CD1c-positive myeloid dendritic cell (primary cell): ENCODE measurements around the gene SRBD1.

ENCODE experiments used
- DNase-seq: peaks from one replicate; pipeline ENCODE4 v3.0.0-alpha.2; 2016; ENCODE audit errors: extremely low spot score

Gene SRBD1

GRCh38 chr2:45551862-45552261 is 59.2 kb downstream of the SRBD1 start:
- DNase-seq = no peak

- DNase-seq = peak; percentile 17
These were observed 65.1 kb downstream of the SRBD1 start for GRCh38 chr2:45545943-45546342.

DNA sequence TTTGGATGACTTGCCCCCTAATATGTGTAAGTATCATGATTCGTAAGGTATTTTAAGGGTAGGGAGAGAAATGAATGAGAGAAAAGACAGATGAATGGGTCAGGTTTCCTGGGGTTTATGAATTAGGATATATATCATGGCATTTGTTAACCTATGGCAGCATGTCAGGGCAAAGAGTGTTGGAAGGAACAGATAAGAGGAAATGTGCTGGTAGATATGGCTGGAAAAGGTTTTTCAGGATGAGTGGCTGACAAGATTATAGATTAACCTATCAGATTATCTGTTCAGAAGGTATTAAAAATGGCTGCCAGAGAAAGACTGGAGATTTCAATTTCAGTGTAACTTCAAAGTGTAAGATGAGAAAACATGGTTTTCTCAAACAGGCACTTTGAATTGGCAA is 67.8 kb downstream of the SRBD1 start:
- DNase-seq = no peak

DNA sequence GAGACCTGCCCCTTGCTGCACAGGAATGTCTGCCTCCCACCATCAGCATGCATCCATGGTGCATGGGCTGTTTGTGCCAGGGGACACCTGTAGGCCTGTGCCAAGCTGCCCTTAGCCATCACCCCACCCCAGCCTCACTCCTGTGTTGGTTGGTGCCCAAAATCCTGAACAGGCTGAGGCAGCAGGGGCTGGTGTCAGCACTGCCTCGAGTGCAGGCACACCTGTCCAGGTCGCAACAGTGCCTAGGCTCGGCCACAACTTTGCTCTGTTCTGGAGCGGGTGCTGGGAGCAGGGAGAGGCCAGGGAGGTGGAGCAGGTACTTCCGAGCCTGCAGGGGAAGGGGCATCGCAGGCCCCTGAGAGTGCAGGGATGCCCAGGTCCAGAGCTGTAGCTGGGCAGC is 69.1 kb downstream of the SRBD1 start:
- no peak for DNase-seq

GRCh38 chr2:45541450-45541849 is 69.6 kb downstream of the SRBD1 start:
- no peak for DNase-seq

- DNase-seq = no peak
These were observed 70.1 kb downstream of the SRBD1 start for GRCh38 chr2:45540942-45541341.

- DNase-seq = no peak
These were observed 77.3 kb downstream of the SRBD1 start for GRCh38 chr2:45533771-45534170.

DNA sequence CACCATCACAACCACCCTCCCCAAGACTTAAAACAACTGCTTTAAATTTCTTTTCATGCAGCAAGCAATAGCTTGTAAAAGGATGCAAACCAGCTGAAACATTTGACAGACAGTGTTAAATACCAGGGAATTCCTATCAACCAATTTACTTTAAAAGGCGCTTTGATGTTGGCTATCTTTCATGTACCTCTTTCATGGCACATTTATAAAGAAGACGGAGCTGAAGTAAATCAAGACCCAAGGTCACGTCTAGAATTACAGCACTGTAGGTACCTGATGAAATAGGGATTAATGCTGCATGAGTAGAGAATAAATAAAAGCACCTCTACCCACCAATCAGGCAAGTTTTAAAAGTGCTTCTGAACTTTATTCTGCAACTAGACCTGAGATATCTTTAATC is 78.9 kb downstream of the SRBD1 start:
- DNase-seq = no peak

DNA sequence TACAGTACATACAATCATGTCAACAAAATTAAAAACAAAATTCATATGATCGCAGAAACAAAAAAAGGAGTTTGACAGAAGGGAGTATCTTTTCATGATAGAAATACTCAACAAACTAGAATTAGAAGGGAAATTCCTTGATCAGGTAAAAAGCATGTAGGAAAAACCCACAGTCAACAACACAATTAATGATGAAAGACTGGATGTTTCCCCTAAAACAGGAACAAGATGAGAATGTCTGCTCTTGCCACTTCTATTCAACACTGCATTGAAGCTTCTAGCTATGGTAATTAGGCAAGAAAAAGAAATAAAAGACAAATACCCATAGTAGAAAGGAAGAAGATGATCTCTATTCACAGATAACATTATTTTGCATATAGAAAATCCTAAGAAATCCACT is 87.1 kb downstream of the SRBD1 start:
- no peak for DNase-seq

- DNase-seq = no peak
These were observed 92.5 kb downstream of the SRBD1 start for GRCh38 chr2:45518546-45518945.

GRCh38 chr2:45510701-45511420 is 100.2 kb downstream of the SRBD1 start:
- DNase-seq = no peak

GRCh38 chr2:45506756-45507155 is 104.3 kb downstream of the SRBD1 start:
- no peak for DNase-seq

GRCh38 chr2:45505138-45505537 is 105.9 kb downstream of the SRBD1 start:
- DNase-seq = no peak

GRCh38 chr2:45498661-45499550 is 112.2 kb downstream of the SRBD1 start:
- peak; percentile 3 for DNase-seq

- no peak for DNase-seq
These were observed 113.7 kb downstream of the SRBD1 start for GRCh38 chr2:45497355-45497754.

DNA sequence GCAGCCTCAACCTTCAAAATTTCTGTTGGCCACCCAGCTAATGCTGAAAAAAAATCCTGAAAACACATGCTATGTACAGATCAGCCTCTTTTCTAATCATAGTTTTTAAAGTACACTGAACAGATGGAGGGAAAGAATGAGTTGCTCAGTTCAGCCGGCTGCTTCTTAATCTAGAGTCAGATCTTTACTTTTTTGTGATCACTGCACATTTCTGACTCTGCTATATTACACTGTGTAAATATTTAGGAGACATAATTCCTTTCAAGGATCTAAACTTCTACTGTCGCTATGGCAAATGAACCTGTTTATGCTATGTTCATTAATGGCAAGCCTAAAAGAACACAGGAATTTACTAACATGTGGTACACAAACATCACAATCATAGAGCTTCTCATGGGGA is 114.2 kb downstream of the SRBD1 start:
- no peak for DNase-seq

DNA sequence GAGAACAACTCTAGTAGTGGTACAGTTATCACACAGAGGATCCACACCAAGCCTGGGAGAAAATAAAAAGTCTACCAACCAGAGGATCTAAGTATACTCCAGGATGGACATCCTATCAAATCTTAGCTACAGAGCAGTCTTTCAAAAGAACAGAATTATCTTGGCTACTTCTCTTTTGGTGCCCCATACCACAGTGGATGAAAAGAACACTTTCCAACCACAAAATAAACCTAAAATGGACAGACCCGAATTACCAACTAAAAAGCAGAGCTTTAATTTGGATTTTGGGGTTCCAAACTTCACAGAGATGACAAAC is 116.1 kb downstream of the SRBD1 start:
- no peak for DNase-seq

GRCh38 chr2:45494275-45494977 is 116.6 kb downstream of the SRBD1 start:
- peak; percentile 60 for DNase-seq

- no peak for DNase-seq
These were observed 126.1 kb downstream of the SRBD1 start for GRCh38 chr2:45484965-45485364.

DNA sequence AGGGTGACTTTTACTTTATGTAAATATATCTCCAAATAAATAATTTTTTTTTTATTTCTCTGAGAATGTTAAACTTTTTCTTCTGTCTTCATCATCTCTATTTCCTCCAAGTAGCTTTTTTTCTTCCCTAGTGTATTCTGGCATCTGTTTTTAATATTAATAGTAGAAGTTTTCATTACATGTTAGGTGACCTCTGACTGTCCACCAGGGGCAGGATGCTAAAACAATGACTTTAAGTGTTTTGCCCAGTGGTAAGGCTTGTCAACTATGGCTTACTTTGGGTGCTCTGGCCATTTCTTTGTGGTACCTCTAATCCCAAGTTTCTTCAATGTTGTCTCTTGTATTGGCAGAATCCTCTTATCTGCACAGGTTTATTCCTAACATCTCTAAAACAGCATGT is 127.1 kb downstream of the SRBD1 start:
- DNase-seq = no peak

GRCh38 chr2:45477546-45477945 is 133.5 kb downstream of the SRBD1 start:
- no peak for DNase-seq

GRCh38 chr2:45470531-45470930 is 140.5 kb downstream of the SRBD1 start:
- no peak for DNase-seq
